Suprapubic skin (tissue), 4 donors: ENCODE results near the gene SPATS2.

Experiments used
- EP300 ChIP-seq: sonication (generic); formaldehyde crosslinking; IDR thresholded peaks from one replicate; pipeline ENCODE4 v1.6.1; 2017; ENCODE audit warnings: antibody characterized with exemption
- POLR2A ChIP-seq, 2 donors: fragments of 450-650 bp; IDR thresholded peaks; one replicate each; pipeline ENCODE4 v1.6.1; 2017; ENCODE audit warnings: antibody characterized with exemption in 2 of 2, mild to moderate bottlenecking in 2 of 2, moderate library complexity in 2 of 2
- POLR2AphosphoS5 ChIP-seq, 3 donors: sonication (generic); formaldehyde crosslinking; IDR thresholded peaks; one replicate each; pipeline ENCODE4 v1.6.1; 2017; ENCODE audit warnings: antibody characterized with exemption in 3 of 3
- TF ChIP-seq, protein P1 (sequence below), 2 donors: fragments of 200-600 bp in 1 of 2; fragments of 450-650 bp in 1 of 2; sonication (generic) in 1 of 2; IDR thresholded peaks; one replicate each; pipeline ENCODE4 v1.5.1; 2016 to 2019; ENCODE audit warnings: antibody characterized with exemption in 2 of 2, mild to moderate bottlenecking in 1 of 2, moderate library complexity in 1 of 2

DNA sequence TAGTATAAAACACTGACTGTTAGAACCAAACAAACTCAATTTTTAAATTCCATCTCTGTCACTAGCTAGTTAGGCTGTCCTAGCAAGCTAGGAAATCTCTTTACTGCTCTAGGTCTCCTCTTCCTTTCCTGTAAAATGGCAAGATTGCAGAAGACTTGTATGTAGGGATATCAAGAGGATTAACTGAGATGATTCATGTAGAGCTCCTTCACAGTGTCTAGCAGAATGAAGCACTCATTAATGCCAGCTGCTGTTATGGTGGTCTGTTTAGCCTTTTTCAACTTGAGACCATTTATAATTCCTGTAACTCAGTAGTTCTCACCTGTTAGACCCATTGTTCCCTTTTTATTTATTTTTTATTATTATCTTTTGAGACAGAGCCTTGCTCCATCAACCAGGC lies 103.7 kb downstream of the SPATS2 start:
- TF ChIP-seq POLR2A (IDR thresholded peaks at IDR 0.05) (no peak), POLR2AphosphoS5 (IDR thresholded peaks at IDR 0.05) (no peak), EP300 (no peak)
- TF ChIP-seq, protein P1, sequence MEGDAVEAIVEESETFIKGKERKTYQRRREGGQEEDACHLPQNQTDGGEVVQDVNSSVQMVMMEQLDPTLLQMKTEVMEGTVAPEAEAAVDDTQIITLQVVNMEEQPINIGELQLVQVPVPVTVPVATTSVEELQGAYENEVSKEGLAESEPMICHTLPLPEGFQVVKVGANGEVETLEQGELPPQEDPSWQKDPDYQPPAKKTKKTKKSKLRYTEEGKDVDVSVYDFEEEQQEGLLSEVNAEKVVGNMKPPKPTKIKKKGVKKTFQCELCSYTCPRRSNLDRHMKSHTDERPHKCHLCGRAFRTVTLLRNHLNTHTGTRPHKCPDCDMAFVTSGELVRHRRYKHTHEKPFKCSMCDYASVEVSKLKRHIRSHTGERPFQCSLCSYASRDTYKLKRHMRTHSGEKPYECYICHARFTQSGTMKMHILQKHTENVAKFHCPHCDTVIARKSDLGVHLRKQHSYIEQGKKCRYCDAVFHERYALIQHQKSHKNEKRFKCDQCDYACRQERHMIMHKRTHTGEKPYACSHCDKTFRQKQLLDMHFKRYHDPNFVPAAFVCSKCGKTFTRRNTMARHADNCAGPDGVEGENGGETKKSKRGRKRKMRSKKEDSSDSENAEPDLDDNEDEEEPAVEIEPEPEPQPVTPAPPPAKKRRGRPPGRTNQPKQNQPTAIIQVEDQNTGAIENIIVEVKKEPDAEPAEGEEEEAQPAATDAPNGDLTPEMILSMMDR (IDR thresholded peaks at IDR 0.05): no peak
